Cardiac muscle cell (in vitro differentiated cells and primary cell): ENCODE data around the gene KIAA1614. TPM values are rescaled to one million over a fixed set of nuclear protein-coding genes. Genes with fewer than 3 reads are reported as not detected.

Experiments used
- DNase-seq, 2 donors: peaks; one replicate each; pipeline versions ENCODE4 v3.0.0 to v3.0.0-alpha.2; 2010 to 2017; ENCODE audit warnings: low read depth in 1 of 2, low spot score in 1 of 2
- H3K27ac ChIP-seq: fragments of 200-600 bp; sonication (generic); 2 replicates; pipeline ENCODE4 v1.5.1; 2016
- H3K27me3 ChIP-seq: fragments of 200-600 bp; sonication (generic); 2 replicates; pipeline ENCODE4 v1.6.0; 2016; ENCODE audit warnings: control low read depth
- H3K36me3 ChIP-seq: fragments of 200-600 bp; sonication (generic); 2 replicates; pipeline ENCODE4 v1.5.1; 2016; ENCODE audit warnings: control low read depth
- H3K4me1 ChIP-seq: fragments of 200-600 bp; sonication (generic); 2 replicates; pipeline ENCODE4 v1.8.1; 2017; ENCODE audit warnings: low read depth, mild to moderate bottlenecking, mixed run types
- H3K4me3 ChIP-seq: fragments of 200-600 bp; sonication (generic); 2 replicates; pipeline ENCODE4 v1.5.1; 2016; ENCODE audit warnings: mild to moderate bottlenecking
- H3K9me3 ChIP-seq: fragments of 200-600 bp; sonication (generic); 2 replicates; pipeline ENCODE4 v1.5.1; 2017; ENCODE audit warnings: low read depth, mild to moderate bottlenecking, control low read depth
- CTCF ChIP-seq: IDR thresholded peaks from 2 replicates; pipeline ENCODE4 v1.5.1; 2012; ENCODE audit warnings: low read depth, mild to moderate bottlenecking, low read length
- polyA plus RNA-seq: library from polyadenylated mRNA; unstranded; fragments of >200 nt; fragmentation: Nextera tagmentation; extraction: Ambion mirVana; gene quantifications from 2 replicates; pipeline ENCODE4 v1.2.1, GENCODE V29; 2016
- total RNA-seq: library from RNA; depleted of rRNA; stranded (reverse); fragments of >200 nt; gene quantifications from 2 replicates; pipeline ENCODE4 v1.2.3, GENCODE V29; 2016

The KIAA1614 gene
- total and polyA plus RNA-seq, 2 experiments from 2014 or later, result 1.3 to 2.2 TPM

GRCh38 chr1:180988253-180988752 is 75.6 kb downstream of the KIAA1614 start:
- H3K36me3 ChIP-seq, result peaks cover 52% of the 10 kb centered on the region
- H3K4me3 ChIP-seq, result no peak overlapping the region
- peak in 1 of 2 donors; percentile 47 for DNase-seq
- no peak overlapping the region for H3K27ac ChIP-seq
- no peaks in the 10 kb centered on the region for H3K4me1 ChIP-seq
- H3K27me3 ChIP-seq, result no peaks in the 10 kb centered on the region
- H3K9me3 ChIP-seq, result no peaks in the 10 kb centered on the region
- TF ChIP-seq CTCF, result no peak

- no peaks in the 10 kb centered on the region for H3K27me3 ChIP-seq
- TF ChIP-seq CTCF, result no peak
These were observed 81.6 kb downstream of the KIAA1614 start for GRCh38 chr1:180994262-180994661.

GRCh38 chr1:180997843-180998504 is 85.3 kb downstream of the KIAA1614 start:
- Histone ChIP-seq H3K36me3 (peaks cover 17% of the 10 kb centered on the region), H3K27ac (no peak overlapping the region), H3K4me3 (no peak overlapping the region), H3K4me1 (no peaks in the 10 kb centered on the region), H3K9me3 (no peaks in the 10 kb centered on the region), H3K27me3 (no peaks in the 10 kb centered on the region)
- no peak for TF ChIP-seq CTCF
- DNase-seq, result no peak

More at GRCh38 chr1:180994262-180994661, 81.6 kb downstream of the KIAA1614 start:
- DNase-seq, result no peak
- Histone ChIP-seq H3K4me1 (no peaks in the 10 kb centered on the region), H3K4me3 (no peak overlapping the region), H3K9me3 (no peaks in the 10 kb centered on the region), H3K27ac (no peak overlapping the region), H3K36me3 (peaks cover 29% of the 10 kb centered on the region)

Other genes with a start within 250 kb of the KIAA1614 start
- gene STX6, start 110.0 kb downstream of the KIAA1614 start, total RNA-seq, result 14.7 and 17.5 TPM in 2 replicates
- gene STX6, start 110.0 kb downstream of the KIAA1614 start, polyA plus RNA-seq, result 8.2 and 17.5 TPM in 2 replicates
- gene MR1, start 121.1 kb downstream of the KIAA1614 start, total RNA-seq, result 0.12 and 0.21 TPM in 2 replicates
- gene MR1, start 121.1 kb downstream of the KIAA1614 start, polyA plus RNA-seq, result 1.4 TPM in 1 of 2 replicates, not detected in the other
- 5.5 and 15.2 TPM in 2 replicates for gene IER5, start 175.8 kb downstream of the KIAA1614 start, total RNA-seq
- gene IER5, start 175.8 kb downstream of the KIAA1614 start, polyA plus RNA-seq, result 7.8 and 11.8 TPM in 2 replicates